SK-N-SH treated with all-trans-retinoic acid at 6 μM for 48 hours (cell line): ENCODE results near the gene ZFP42.

Experiments
- ATAC-seq: fragments of 200-7000 bp; cut with Tn5 transposase; 3 replicates; pipeline ENCODE4 v1.9.1; 2020; ENCODE audit warnings: mild to moderate bottlenecking, moderate library complexity
- ARNTL ChIP-seq: fragments of 450-650 bp; formaldehyde crosslinking; IDR thresholded peaks from 2 replicates; pipeline ENCODE4 v1.5.0; 2020; ENCODE audit warnings: low read depth, mild to moderate bottlenecking, moderate library complexity, borderline replicate concordance
- BACH2 ChIP-seq: fragments of 250-450 bp; sonication (Bioruptor Pico); IDR thresholded peaks from 2 replicates; pipeline ENCODE4 v1.9.0; 2021; ENCODE audit warnings: mild to moderate bottlenecking, borderline replicate concordance
- CREB5 ChIP-seq: fragments of 250-450 bp; sonication (Bioruptor Pico); IDR thresholded peaks from 2 replicates; pipeline ENCODE4 v1.5.1; 2020; ENCODE audit warnings: low read depth, mild to moderate bottlenecking, moderate library complexity
- CSDC2 ChIP-seq: fragments of 250-450 bp; sonication (Bioruptor Pico); IDR thresholded peaks from 2 replicates; pipeline ENCODE4 v1.5.0; 2020; ENCODE audit warnings: mild to moderate bottlenecking, moderate library complexity
- CSRNP3 ChIP-seq: fragments of 250-450 bp; sonication (Bioruptor Pico); IDR thresholded peaks from 2 replicates; pipeline ENCODE4 v1.5.1; 2021; ENCODE audit warnings: mild to moderate bottlenecking, moderate library complexity
- ESRRG ChIP-seq: fragments of 250-450 bp; sonication (Bioruptor Pico); IDR thresholded peaks from 2 replicates; pipeline ENCODE4 v1.6.1; 2021; ENCODE audit warnings: mild to moderate bottlenecking
- GLIS3 ChIP-seq: fragments of 250-450 bp; sonication (Bioruptor Pico); IDR thresholded peaks from 2 replicates; pipeline ENCODE4 v1.5.0; 2020; ENCODE audit warnings: mild to moderate bottlenecking, moderate library complexity
- OSR1 ChIP-seq: fragments of 250-450 bp; sonication (Bioruptor Pico); IDR thresholded peaks from 2 replicates; pipeline ENCODE4 v1.8.0; 2022; ENCODE audit warnings: moderate library complexity, mild to moderate bottlenecking, inconsistent platforms
- PATZ1 ChIP-seq: fragments of 250-450 bp; sonication (Bioruptor Pico); IDR thresholded peaks from 2 replicates; pipeline ENCODE4 v1.8.0; 2020; ENCODE audit warnings: mild to moderate bottlenecking, moderate library complexity, borderline replicate concordance
- POU6F1 ChIP-seq: fragments of 250-450 bp; sonication (Bioruptor Pico); IDR thresholded peaks from 2 replicates; pipeline ENCODE4 v1.8.0; 2021; ENCODE audit warnings: low read depth, mild to moderate bottlenecking, moderate library complexity, borderline replicate concordance
- PPARA ChIP-seq: fragments of 250-450 bp; sonication (Bioruptor Pico); IDR thresholded peaks from 2 replicates; pipeline ENCODE4 v1.5.0; 2020; ENCODE audit warnings: mild to moderate bottlenecking, borderline replicate concordance
- RARB ChIP-seq: fragments of 250-450 bp; sonication (Bioruptor Pico); IDR thresholded peaks from 2 replicates; pipeline ENCODE4 v1.8.0; 2021; ENCODE audit warnings: mild to moderate bottlenecking, moderate library complexity
- SNAI2 ChIP-seq: fragments of 250-450 bp; sonication (Bioruptor Pico); IDR thresholded peaks from 2 replicates; pipeline ENCODE4 v1.5.0; 2020; ENCODE audit warnings: mild to moderate bottlenecking, moderate library complexity
- TCF4 ChIP-seq: fragments of 250-450 bp; sonication (Bioruptor Pico); IDR thresholded peaks from 2 replicates; pipeline ENCODE4 v1.8.0; 2021; ENCODE audit warnings: mild to moderate bottlenecking, moderate library complexity, borderline replicate concordance
- TOX ChIP-seq: fragments of 250-450 bp; sonication (Bioruptor Pico); IDR thresholded peaks from 2 replicates; pipeline ENCODE4 v1.8.0; 2021; ENCODE audit warnings: mild to moderate bottlenecking, moderate library complexity, borderline replicate concordance
- TSHZ2 ChIP-seq: fragments of 250-450 bp; sonication (Bioruptor Pico); IDR thresholded peaks from 2 replicates; pipeline ENCODE4 v1.5.0; 2020; ENCODE audit warnings: mild to moderate bottlenecking, moderate library complexity
- ZC3H10 ChIP-seq: fragments of 250-450 bp; sonication (Bioruptor Pico); IDR thresholded peaks from 2 replicates; pipeline ENCODE4 v1.5.1; 2021; ENCODE audit warnings: mild to moderate bottlenecking, moderate library complexity
- ZFP3 ChIP-seq: fragments of 250-450 bp; sonication (Bioruptor Pico); IDR thresholded peaks from 2 replicates; pipeline ENCODE4 v1.5.0; 2020; ENCODE audit warnings: mild to moderate bottlenecking, moderate library complexity
- ZFP30 ChIP-seq: fragments of 450-650 bp; formaldehyde crosslinking; IDR thresholded peaks from 2 replicates; pipeline ENCODE4 v1.5.0; 2022; ENCODE audit warnings: mild to moderate bottlenecking, moderate library complexity
- ZNF8 ChIP-seq: fragments of 450-650 bp; formaldehyde crosslinking; IDR thresholded peaks from 2 replicates; pipeline ENCODE4 v1.5.0; 2020; ENCODE audit warnings: mild to moderate bottlenecking, moderate library complexity

ZFP42 gene

GRCh38 chr4:187983746-187984145, 11.8 kb upstream of the ZFP42 start:
- ATAC-seq = no peak
- TF ChIP-seq ZFP30 (CRISPR knock-in tag) (no peak), CREB5 (CRISPR knock-in tag) (no peak), ESRRG (CRISPR knock-in tag) (no peak), TOX (no peak), ARNTL (CRISPR knock-in tag) (no peak), SNAI2 (CRISPR knock-in tag) (no peak), GLIS3 (CRISPR knock-in tag) (no peak), BACH2 (CRISPR knock-in tag) (no peak), PPARA (no peak), CSDC2 (no peak), RARB (CRISPR knock-in tag) (no peak), POU6F1 (no peak), TCF4 (CRISPR knock-in tag) (no peak)

- TF ChIP-seq OSR1 (CRISPR knock-in tag) (no peak), PPARA (no peak), CSDC2 (no peak), ZC3H10 (CRISPR knock-in tag) (no peak), TCF4 (CRISPR knock-in tag) (no peak), TOX (no peak), TSHZ2 (no peak), SNAI2 (CRISPR knock-in tag) (no peak), ARNTL (CRISPR knock-in tag) (no peak), ESRRG (CRISPR knock-in tag) (no peak), ZNF8 (CRISPR knock-in tag) (no peak), ZFP30 (CRISPR knock-in tag) (no peak), GLIS3 (CRISPR knock-in tag) (no peak), CSRNP3 (CRISPR knock-in tag) (no peak), BACH2 (CRISPR knock-in tag) (no peak), CREB5 (CRISPR knock-in tag) (no peak), ZFP3 (no peak)
- no peak for ATAC-seq
Observed at GRCh38 chr4:187992971-187993370, 2.6 kb upstream of the ZFP42 start.

GRCh38 chr4:187993827-187994226, 1.7 kb upstream of the ZFP42 start:
- TF ChIP-seq CSRNP3 (CRISPR knock-in tag) (no peak), TCF4 (CRISPR knock-in tag) (no peak), POU6F1 (no peak), RARB (CRISPR knock-in tag) (no peak), ARNTL (CRISPR knock-in tag) (no peak), TOX (no peak), ZC3H10 (CRISPR knock-in tag) (no peak), PATZ1 (CRISPR knock-in tag) (no peak)
- no peak for ATAC-seq
